Activated T-cell treated with anti-CD3 and anti-CD28 coated beads, Interleukin-2, amount 50 U/mL, for 4 hours (primary cell): Measurements from ENCODE around the gene LAMB3. TPM values are rescaled to one million over a fixed set of nuclear protein-coding genes. Genes with fewer than 3 reads are reported as not detected.
A peak's percentile ranks its signal among the peaks of the same experiment; 100 is the strongest.
"Not testable (repeated sequence)": the region's sequence is repeated elsewhere in the genome, so short reads cannot be mapped to it uniquely, and the experiment has no call there.

ENCODE experiments used
- ATAC-seq, 2 donors: fragments of 200-7000 bp; cut with Tn5 transposase; one replicate each; pipeline ENCODE4 v1.10.0; 2021
- DNase-seq: peaks from one replicate; pipeline ENCODE4 v3.0.0-alpha.2; 2020
- H3K27me3 Mint-ChIP-seq: one replicate; pipeline ENCODE4 v1.8.0; 2021; ENCODE audit warnings: low read depth, mixed read lengths
- H3K36me3 Mint-ChIP-seq: one replicate; pipeline ENCODE4 v1.8.0; 2022; ENCODE audit warnings: mixed read lengths; ENCODE audit not compliant: insufficient read depth
- H3K4me1 Mint-ChIP-seq: one replicate; pipeline ENCODE4 v1.8.0; 2021; ENCODE audit warnings: low read depth, mixed read lengths
- H3K4me3 Mint-ChIP-seq: one replicate; pipeline ENCODE4 v1.8.0; 2021; ENCODE audit warnings: mild to moderate bottlenecking, moderate library complexity, mixed read lengths
- H3K9me3 Mint-ChIP-seq: one replicate; pipeline ENCODE4 v1.8.0; 2021; ENCODE audit warnings: mixed read lengths
- total RNA-seq, 3 donors: library from RNA; stranded (reverse); gene quantifications; one replicate each; pipeline ENCODE4 v1.2.1, GENCODE V29; 2021

Gene LAMB3
- 1 to 10 TPM in 1 of 3 donors, under 1 TPM in 2; 0.38 to 1.5 (median 0.55) TPM for total RNA-seq

- Mint-ChIP-seq H3K4me3 (no peak within 1 kb of the TSS), H3K27me3 (no peaks in the 10 kb centered on the region), H3K36me3 (no peaks in the 10 kb centered on the region), H3K9me3 (no peaks in the 10 kb centered on the region), H3K4me1 (peaks cover 24% of the 10 kb centered on the region)
- ATAC-seq (no peak), DNase-seq (no peak)
Measured at GRCh38 chr1:209652121-209652735, at the start of gene LAMB3. Gene LAMB3, minus strand, starts transcription at chr1:209652425. Its CDS starts 1,481 bp downstream, at chr1:209650944.

DNA sequence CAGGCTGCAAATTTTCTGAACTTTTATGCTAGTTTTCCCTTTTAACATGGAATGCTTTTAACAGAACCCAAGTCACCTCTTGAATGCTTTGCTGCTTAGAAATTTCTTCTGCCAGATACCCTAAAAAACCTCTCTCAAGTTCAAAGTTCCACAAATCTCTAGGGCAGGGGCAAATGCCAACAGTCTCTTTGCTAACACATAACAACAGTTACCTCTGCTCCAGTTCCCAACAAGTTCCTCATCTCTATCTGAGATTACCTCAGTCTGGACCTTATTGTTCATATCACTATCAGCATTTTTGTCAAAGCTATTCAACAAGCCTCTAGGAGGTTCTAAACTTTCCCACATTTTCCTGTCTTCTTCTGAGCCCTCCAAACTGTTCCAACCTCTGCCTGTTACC is 48.5 kb upstream of the LAMB3 start:
- not testable (repeated sequence) for H3K27me3 Mint-ChIP-seq, H3K9me3 Mint-ChIP-seq, H3K4me3 Mint-ChIP-seq, DNase-seq, H3K36me3 Mint-ChIP-seq, ATAC-seq
- peaks cover 39% of the 10 kb centered on the region for H3K4me1 Mint-ChIP-seq

DNA sequence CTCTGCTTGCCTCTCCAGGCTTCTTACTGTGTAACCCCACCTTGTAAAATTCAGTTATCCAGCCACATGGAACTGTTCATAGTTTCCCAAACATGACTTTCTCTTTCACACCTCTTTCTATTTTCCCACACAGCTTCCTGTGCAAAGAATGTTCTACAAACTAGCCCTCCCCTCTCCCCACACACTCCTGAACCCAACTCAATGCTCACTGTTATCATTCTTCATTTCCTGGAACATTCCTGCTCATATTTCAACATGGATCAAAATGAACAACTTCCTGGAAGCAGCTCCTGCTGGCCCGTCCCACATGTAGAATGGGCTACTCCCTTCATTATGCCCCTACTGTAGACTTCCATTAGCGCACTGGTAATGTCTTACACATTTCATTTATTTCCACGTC is 44.9 kb upstream of the LAMB3 start:
- Mint-ChIP-seq H3K4me3 (no peak overlapping the region), H3K27me3 (peaks cover 2% of the 10 kb centered on the region), H3K4me1 (peaks cover 28% of the 10 kb centered on the region), H3K9me3 (no peaks in the 10 kb centered on the region), H3K36me3 (no peaks in the 10 kb centered on the region)
- DNase-seq (no peak), ATAC-seq (peak in 1 of 2 donors; percentile 18)

DNA sequence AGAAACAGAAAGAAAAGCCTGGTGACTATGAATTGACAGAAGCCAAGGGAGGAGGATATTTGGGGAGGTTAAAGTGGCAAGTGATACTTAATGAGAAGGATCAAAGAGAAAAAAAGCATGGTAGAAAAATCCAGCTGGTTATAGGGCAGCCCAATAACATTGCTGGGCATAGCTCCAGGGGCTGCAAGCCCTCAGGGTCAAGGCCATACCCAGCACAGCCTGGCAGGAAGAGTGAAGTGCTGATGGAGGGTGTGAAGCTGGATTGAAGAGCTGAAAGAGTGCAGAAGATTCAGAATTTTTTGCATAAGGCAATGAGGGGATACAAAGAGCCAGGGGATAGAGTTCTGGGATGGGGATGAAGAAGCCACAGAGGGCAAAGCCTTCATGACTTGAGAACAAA is 44.4 kb upstream of the LAMB3 start:
- Mint-ChIP-seq H3K27me3 (peaks cover 2% of the 10 kb centered on the region), H3K4me3 (no peak overlapping the region), H3K36me3 (no peaks in the 10 kb centered on the region), H3K4me1 (peaks cover 29% of the 10 kb centered on the region), H3K9me3 (no peaks in the 10 kb centered on the region)
- no peak for DNase-seq
- ATAC-seq = no peak

DNA sequence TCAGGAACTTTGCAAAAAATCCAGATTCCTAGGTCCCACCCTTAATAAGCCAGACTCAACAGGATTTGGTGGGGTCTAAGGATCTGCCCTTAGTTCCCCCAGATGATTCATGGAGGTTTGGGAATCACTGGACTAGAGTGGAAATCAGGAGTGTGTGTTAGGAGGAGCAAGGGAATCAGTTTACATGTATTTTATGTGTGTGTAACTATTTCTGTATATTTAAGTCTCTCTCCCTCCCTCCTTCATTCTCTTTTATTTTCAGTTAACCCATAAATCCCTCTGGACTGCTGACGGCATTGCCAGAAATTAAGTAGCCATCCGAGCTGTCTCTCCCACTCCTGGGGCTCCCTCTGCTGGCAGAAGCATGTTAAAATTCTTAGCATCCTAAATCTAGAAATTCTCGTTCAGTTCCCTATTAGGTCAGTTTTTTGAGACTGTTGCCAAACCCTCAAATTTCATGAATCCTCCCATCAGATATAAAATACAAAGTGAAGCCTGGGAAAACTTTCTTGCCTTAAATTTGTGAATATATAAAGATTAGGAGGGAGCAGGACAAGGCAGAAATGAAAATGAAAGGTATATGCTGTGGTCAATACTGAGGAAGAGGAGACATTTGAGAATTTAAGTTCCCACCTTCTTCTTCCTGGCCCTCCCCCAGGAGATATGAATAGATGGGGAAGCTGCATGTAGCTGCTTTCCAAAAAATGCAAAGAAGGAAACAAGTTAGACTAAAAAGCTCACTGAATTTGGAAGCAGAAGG is 40.7 kb upstream of the LAMB3 start:
- DNase-seq (peak; percentile 65), ATAC-seq (peak; percentile 48 to 59)
- no peaks in the 10 kb centered on the region for H3K36me3 Mint-ChIP-seq
- H3K4me1 Mint-ChIP-seq = peaks cover 31% of the 10 kb centered on the region
- no peaks in the 10 kb centered on the region for H3K27me3 Mint-ChIP-seq
- H3K9me3 Mint-ChIP-seq = no peaks in the 10 kb centered on the region
- H3K4me3 Mint-ChIP-seq = no peak overlapping the region

DNA sequence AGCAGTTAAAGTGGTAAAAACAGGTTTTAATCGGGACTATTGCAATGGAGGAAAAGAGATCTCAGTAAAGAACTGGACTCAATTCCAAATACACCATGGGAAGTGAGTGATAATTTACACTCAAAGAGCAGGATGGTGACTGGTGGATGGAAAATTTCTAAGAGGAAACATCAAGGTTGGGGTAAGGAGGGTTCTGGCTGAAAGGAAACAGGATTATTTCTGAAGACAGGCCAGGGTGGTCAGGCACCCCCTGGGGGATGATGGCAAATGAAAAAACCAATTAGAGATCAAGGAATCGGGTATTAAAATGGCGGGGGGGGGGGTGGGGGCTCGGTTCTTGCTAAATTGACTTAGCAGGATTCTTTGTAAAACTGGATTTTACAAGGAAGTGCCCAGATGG is 40.1 kb upstream of the LAMB3 start:
- H3K4me3 Mint-ChIP-seq = no peak overlapping the region
- H3K9me3 Mint-ChIP-seq = no peaks in the 10 kb centered on the region
- H3K27me3 Mint-ChIP-seq = no peaks in the 10 kb centered on the region
- ATAC-seq = no peak
- H3K4me1 Mint-ChIP-seq = peaks cover 33% of the 10 kb centered on the region
- H3K36me3 Mint-ChIP-seq = no peaks in the 10 kb centered on the region
- DNase-seq = no peak

- H3K4me3 Mint-ChIP-seq = no peak overlapping the region
- no peaks in the 10 kb centered on the region for H3K27me3 Mint-ChIP-seq
- H3K36me3 Mint-ChIP-seq = no peaks in the 10 kb centered on the region
- H3K4me1 Mint-ChIP-seq = peaks cover 34% of the 10 kb centered on the region
- no peaks in the 10 kb centered on the region for H3K9me3 Mint-ChIP-seq
- ATAC-seq (no peak), DNase-seq (no peak)
Measured at GRCh38 chr1:209691237-209691636, 39.0 kb upstream of the LAMB3 start.

- Mint-ChIP-seq H3K27me3 (no peaks in the 10 kb centered on the region), H3K9me3 (no peaks in the 10 kb centered on the region), H3K4me3 (no peak overlapping the region), H3K36me3 (no peaks in the 10 kb centered on the region), H3K4me1 (peaks cover 48% of the 10 kb centered on the region)
- no peak for DNase-seq
- ATAC-seq = no peak
Measured at GRCh38 chr1:209689477-209689876, 37.3 kb upstream of the LAMB3 start.

DNA sequence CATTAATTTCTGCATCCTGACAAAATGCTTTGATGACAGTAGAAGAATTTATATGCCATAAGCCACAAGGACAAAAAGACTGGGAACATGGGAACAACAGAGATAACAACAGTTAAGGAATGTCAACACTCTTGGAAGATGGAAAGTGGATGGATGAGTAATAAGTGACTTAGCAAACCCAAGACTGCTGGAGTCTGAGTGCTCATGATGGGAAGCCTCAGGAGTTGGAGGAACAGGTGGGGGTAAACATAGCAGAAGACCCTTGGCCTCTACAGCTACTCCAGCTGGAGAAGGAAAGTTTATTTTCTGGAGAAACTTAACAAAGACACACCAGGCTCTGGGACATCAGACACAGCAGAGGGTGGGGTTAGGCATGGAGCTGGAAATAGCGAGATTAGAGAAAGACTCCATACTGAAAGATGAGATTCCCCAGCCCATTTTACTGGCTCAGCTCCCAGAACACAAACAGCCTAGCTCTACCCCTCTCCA is 36.6 kb upstream of the LAMB3 start:
- Mint-ChIP-seq H3K4me1 (peaks cover 47% of the 10 kb centered on the region), H3K36me3 (no peaks in the 10 kb centered on the region), H3K9me3 (no peaks in the 10 kb centered on the region), H3K27me3 (no peaks in the 10 kb centered on the region), H3K4me3 (no peak overlapping the region)
- ATAC-seq (no peak), DNase-seq (no peak)

DNA sequence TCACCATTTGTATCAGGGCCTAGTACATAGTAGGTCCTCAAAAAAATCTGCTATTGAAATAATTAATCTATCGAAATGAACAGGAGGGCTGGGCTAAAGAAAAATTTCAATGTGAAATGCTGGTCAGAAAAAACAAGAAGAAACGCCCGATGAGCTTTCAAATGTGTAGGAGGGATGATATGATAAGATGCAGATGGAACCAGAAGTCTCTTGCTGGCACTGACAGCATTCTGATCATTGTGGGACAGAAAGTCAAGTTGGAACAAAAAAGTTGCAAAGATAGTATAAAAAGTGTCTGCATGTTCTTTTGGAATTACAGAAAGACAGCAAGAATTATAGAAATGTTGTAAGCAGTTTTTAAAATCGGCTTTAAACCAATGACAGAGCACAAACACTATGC is 34.1 kb upstream of the LAMB3 start:
- ATAC-seq (no peak), DNase-seq (no peak)
- H3K9me3 Mint-ChIP-seq = no peaks in the 10 kb centered on the region
- H3K4me3 Mint-ChIP-seq = no peak overlapping the region
- H3K36me3 Mint-ChIP-seq = peaks cover under 1% of the 10 kb centered on the region
- peaks cover 37% of the 10 kb centered on the region for H3K4me1 Mint-ChIP-seq
- peaks cover 1% of the 10 kb centered on the region for H3K27me3 Mint-ChIP-seq

DNA sequence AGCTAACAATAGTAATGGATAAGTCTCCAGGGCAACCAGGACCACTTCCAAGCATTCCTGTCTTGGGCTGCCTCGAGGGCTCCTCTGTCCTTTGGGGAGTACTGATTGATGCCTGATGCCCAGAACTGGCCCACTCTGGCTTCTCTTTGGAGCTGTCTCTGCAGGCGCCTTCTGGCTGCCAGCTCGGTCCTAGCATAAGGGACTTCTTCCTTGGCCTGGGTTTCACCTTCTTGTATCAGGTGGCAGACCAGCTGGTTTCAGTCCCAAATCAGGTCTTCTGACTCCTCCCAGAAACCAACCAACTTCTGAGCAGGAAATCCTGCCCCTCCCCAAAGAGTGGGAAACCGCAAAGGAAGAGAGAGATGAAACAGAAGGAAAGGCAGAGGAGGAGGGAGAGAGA is 33.6 kb upstream of the LAMB3 start:
- Mint-ChIP-seq H3K36me3 (peaks cover 1% of the 10 kb centered on the region), H3K9me3 (no peaks in the 10 kb centered on the region), H3K4me1 (peaks cover 37% of the 10 kb centered on the region), H3K4me3 (peak overlapping the region; percentile 63), H3K27me3 (peaks cover 5% of the 10 kb centered on the region)
- peak in 1 of 2 donors; percentile 23 for ATAC-seq
- DNase-seq = no peak

- Mint-ChIP-seq H3K36me3 (peaks cover 1% of the 10 kb centered on the region), H3K9me3 (no peaks in the 10 kb centered on the region), H3K4me3 (no peak overlapping the region), H3K4me1 (peaks cover 20% of the 10 kb centered on the region), H3K27me3 (peaks cover 33% of the 10 kb centered on the region)
- DNase-seq (no peak), ATAC-seq (no peak)
Measured at GRCh38 chr1:209678981-209679539, 26.8 kb upstream of the LAMB3 start.

DNA sequence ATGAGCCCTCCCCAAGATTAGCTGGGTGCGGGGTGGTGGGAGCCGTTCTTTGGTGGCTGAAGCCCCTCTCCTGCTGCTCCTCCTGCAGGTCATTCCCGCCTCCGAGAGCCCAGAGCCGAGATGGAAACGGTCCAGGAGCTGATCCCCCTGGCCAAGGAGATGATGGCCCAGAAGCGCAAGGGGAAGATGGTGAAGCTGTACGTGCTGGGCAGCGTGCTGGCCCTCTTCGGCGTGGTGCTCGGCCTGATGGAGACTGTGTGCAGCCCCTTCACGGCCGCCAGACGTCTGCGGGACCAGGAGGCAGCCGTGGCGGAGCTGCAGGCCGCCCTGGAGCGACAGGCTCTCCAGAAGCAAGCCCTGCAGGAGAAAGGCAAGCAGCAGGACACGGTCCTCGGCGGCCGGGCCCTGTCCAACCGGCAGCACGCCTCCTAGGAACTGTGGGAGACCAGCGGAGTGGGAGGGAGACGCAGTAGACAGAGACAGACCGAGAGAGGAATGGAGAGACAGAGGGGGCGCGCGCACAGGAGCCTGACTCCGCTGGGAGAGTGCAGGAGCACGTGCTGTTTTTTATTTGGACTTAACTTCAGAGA is 23.4 kb upstream of the LAMB3 start:
- Mint-ChIP-seq H3K27me3 (peaks cover 28% of the 10 kb centered on the region), H3K4me1 (peaks cover 43% of the 10 kb centered on the region), H3K4me3 (peak overlapping the region; percentile 71), H3K36me3 (no peaks in the 10 kb centered on the region), H3K9me3 (no peaks in the 10 kb centered on the region)
- DNase-seq (no peak), ATAC-seq (peak; percentile 25 to 38)

DNA sequence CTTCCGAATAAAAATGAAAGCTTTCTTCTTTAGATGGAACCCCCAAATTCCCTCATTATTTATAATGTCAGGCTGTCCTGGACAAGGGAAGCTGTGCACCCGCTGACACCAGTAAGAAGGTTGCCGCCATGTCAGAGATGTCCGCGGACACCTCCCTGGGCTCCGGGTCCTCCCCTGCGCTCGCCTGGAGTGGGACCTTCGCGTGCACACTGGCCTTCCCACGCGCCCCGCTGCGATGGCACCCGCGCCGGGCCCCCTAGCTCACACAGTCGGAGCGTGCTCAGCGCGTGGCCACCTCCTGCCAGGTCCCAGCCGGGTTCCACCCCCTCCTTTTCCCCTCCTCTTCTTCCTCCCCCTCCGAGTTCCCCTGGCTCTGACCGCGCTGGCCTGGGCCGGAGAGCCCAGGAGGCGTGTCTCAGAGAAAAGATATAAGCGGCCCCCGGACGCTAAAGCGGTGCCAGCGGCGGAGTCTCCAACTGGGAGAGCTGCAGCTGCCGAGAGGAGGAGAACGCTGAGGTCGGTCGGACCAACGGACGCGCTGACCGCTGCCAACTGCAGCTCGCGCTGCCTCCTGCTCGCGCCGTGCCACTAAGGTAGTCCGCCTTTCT is 22.8 kb upstream of the LAMB3 start, which contains the start of gene G0S2:
Gene G0S2 (plus strand): TSS at position 456 of the 608 bp plus-strand sequence. CDS start 273 bp downstream, outside the sequence.
- peaks cover 28% of the 10 kb centered on the region for H3K27me3 Mint-ChIP-seq
- H3K36me3 Mint-ChIP-seq = no peaks in the 10 kb centered on the region
- DNase-seq (peak; percentile 16), ATAC-seq (peak; percentile 41 to 48)
- peaks cover 43% of the 10 kb centered on the region for H3K4me1 Mint-ChIP-seq
- H3K9me3 Mint-ChIP-seq = no peaks in the 10 kb centered on the region
- peak within 1 kb of the TSS; percentile 71 for H3K4me3 Mint-ChIP-seq
